ENCODE data around the gene STPG2. TPM values are rescaled to one million over a fixed set of nuclear protein-coding genes. Genes with fewer than 3 reads are reported as not detected.

STPG2 gene
- total and polyA plus RNA-seq, 2 of the 4 experiments (the other 2 are of a cell fraction): not detected

DNA sequence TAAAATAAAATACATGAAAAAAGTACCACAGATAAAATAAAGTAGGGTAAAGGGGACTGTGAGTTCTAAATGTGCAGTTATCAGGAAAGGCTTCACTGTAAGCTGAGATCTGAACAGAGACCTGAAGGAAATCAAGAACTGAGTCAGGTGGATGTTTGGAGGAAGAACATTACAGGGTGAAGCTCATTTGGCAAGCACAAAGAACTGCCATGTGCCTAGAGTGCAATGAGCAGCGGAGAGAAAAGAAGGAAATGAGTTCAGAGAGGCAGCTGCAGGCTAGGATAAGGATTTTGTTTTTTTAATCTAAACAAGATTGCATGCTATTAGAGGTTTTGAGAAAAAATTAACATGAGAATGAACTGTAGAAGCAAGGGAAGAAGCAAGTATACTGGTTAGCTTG lies 373.1 kb downstream of the STPG2 start:
- 43% methylated on average over 1 of the region's 1 CpG; no CpG with 5 or more reads in 1 of the 2 experiments for whole genome bisulfite sequencing, 2 experiments (ENCODE audit: extremely low coverage in 2 of 2, insufficient read length in 1 of 2)
- CTCF ChIA-PET: no interaction called here
- BruUV-seq (replicated peaks): no TSS peak

More for the DNA sequence above, 373.1 kb downstream of the STPG2 start:
- no peak overlapping the region for H4K91ac ChIP-seq (ENCODE audit: insufficient read depth, low read depth, low read length)
- no peaks in the 10 kb centered on the region for H3K27me3 ChIP-seq (ENCODE audit: control insufficient read depth, insufficient read depth, low read length)
- dilution Hi-C loops (cut with HindIII; ENCODE audit: low sequenced_read_pairs, unreplicated experiment): no loop called here
- H2AK5ac ChIP-seq (ENCODE audit: low read depth, low read length): no peak overlapping the region
- peaks cover 19% of the 10 kb centered on the region for H3K9me3 ChIP-seq (ENCODE audit: control insufficient read depth, insufficient read depth, low read length)
- no peaks in the 10 kb centered on the region for H3K79me1 ChIP-seq (ENCODE audit: low read depth in 1 of 2, low read length in 2 of 2)
- H2AK9ac ChIP-seq (replicated peaks; ENCODE audit: low read depth, low read length, poor library complexity): no peak overlapping the region
- no peak overlapping the region for H4K8ac ChIP-seq (ENCODE audit: low read depth in 2 of 2, low read length in 2 of 2)
- H3K18ac ChIP-seq (ENCODE audit: low read depth, low read length): no peak overlapping the region
- no peak overlapping the region for H3K4me3 ChIP-seq (ENCODE audit: insufficient read depth, low read depth, low read length)
- no peak overlapping the region for H3K4me2 ChIP-seq (ENCODE audit: low read depth, low read length)
- POLR2A ChIA-PET (ENCODE audit: unreplicated experiment): no interaction called here
- H4K5ac ChIP-seq (ENCODE audit: low read depth, low read length): no peak overlapping the region
- H3K36me3 ChIP-seq (ENCODE audit: control insufficient read depth, insufficient read depth, low read length): no peaks in the 10 kb centered on the region
- H3K56ac ChIP-seq (ENCODE audit: extremely low read depth, insufficient read depth, low read length): no peak overlapping the region
- TF ChIP-seq CHD1 (IDR thresholded peaks at IDR 0.05; ENCODE audit: low read depth, low read length) (no peak), CEBPB (IDR thresholded peaks at IDR 0.05; ENCODE audit: low read depth, low read length) (no peak), FOS (IDR thresholded peaks at IDR 0.05; ENCODE audit: low read depth, low read length) (no peak), RFX5 (IDR thresholded peaks at IDR 0.05; ENCODE audit: low read depth, low read length) (no peak), SMC3 (IDR thresholded peaks at IDR 0.05; ENCODE audit: low read depth, low read length) (no peak), POLR2A (IDR thresholded peaks at IDR 0.05; ENCODE audit: low read depth, low read length) (no peak), MAZ (IDR thresholded peaks at IDR 0.05; ENCODE audit: borderline replicate concordance, low read depth, low read length) (no peak), NFE2L2 (IDR thresholded peaks at IDR 0.05; ENCODE audit: low read depth, low read length) (no peak), RAD21 (IDR thresholded peaks at IDR 0.05; ENCODE audit: low read length) (no peak), MXI1 (IDR thresholded peaks at IDR 0.05; ENCODE audit: borderline replicate concordance, low read depth, low read length) (no peak), MAFK (IDR thresholded peaks at IDR 0.05; ENCODE audit: low read depth, low read length) (no peak)
- TF ChIP-seq, protein P1, sequence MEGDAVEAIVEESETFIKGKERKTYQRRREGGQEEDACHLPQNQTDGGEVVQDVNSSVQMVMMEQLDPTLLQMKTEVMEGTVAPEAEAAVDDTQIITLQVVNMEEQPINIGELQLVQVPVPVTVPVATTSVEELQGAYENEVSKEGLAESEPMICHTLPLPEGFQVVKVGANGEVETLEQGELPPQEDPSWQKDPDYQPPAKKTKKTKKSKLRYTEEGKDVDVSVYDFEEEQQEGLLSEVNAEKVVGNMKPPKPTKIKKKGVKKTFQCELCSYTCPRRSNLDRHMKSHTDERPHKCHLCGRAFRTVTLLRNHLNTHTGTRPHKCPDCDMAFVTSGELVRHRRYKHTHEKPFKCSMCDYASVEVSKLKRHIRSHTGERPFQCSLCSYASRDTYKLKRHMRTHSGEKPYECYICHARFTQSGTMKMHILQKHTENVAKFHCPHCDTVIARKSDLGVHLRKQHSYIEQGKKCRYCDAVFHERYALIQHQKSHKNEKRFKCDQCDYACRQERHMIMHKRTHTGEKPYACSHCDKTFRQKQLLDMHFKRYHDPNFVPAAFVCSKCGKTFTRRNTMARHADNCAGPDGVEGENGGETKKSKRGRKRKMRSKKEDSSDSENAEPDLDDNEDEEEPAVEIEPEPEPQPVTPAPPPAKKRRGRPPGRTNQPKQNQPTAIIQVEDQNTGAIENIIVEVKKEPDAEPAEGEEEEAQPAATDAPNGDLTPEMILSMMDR (conservative IDR thresholded peaks at IDR 0.05; ENCODE audit: low read depth, low read length): no peak
- TF ChIP-seq, protein P2, sequence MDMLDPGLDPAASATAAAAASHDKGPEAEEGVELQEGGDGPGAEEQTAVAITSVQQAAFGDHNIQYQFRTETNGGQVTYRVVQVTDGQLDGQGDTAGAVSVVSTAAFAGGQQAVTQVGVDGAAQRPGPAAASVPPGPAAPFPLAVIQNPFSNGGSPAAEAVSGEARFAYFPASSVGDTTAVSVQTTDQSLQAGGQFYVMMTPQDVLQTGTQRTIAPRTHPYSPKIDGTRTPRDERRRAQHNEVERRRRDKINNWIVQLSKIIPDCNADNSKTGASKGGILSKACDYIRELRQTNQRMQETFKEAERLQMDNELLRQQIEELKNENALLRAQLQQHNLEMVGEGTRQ (IDR thresholded peaks at IDR 0.05; ENCODE audit: low read depth, low read length): no peak
- TF ChIP-seq, protein P3, sequence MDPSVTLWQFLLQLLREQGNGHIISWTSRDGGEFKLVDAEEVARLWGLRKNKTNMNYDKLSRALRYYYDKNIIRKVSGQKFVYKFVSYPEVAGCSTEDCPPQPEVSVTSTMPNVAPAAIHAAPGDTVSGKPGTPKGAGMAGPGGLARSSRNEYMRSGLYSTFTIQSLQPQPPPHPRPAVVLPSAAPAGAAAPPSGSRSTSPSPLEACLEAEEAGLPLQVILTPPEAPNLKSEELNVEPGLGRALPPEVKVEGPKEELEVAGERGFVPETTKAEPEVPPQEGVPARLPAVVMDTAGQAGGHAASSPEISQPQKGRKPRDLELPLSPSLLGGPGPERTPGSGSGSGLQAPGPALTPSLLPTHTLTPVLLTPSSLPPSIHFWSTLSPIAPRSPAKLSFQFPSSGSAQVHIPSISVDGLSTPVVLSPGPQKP (IDR thresholded peaks at IDR 0.05; ENCODE audit: borderline replicate concordance, low read depth, low read length): no peak
- no peak for ATAC-seq (ENCODE audit: low read depth)
- no peak overlapping the region for H3K27ac ChIP-seq (ENCODE audit: insufficient read depth, low read length)
- no peak overlapping the region for H2BK20ac ChIP-seq (ENCODE audit: low read depth, low read length)
- H3K23ac ChIP-seq (ENCODE audit: low read depth, low read length): no peak overlapping the region
- H4K20me1 ChIP-seq (ENCODE audit: insufficient read depth, low read length): no peaks in the 10 kb centered on the region
- no peaks in the 10 kb centered on the region for H3K4me1 ChIP-seq (ENCODE audit: control insufficient read depth, insufficient read depth, low read length)
- H2AFZ ChIP-seq (replicated peaks; ENCODE audit: low read length, poor library complexity): no peak overlapping the region
- DNase-seq: no peak
- intact Hi-C loops (cut with micrococcal nuclease): no loop called here
- H3K4ac ChIP-seq (ENCODE audit: low read depth, low read length): no peak overlapping the region
- no peak overlapping the region for H3K14ac ChIP-seq (replicated peaks; ENCODE audit: low read depth, low read length)
- H2BK5ac ChIP-seq (ENCODE audit: low read depth, low read length, poor library complexity, severe bottlenecking): no peak overlapping the region
- H3K9me1 ChIP-seq (ENCODE audit: insufficient read depth, low read length): no peaks in the 10 kb centered on the region
- no peak overlapping the region for H2BK120ac ChIP-seq (ENCODE audit: low read depth, low read length)
- in situ Hi-C loops (cut with MboI; ENCODE audit: low sequenced_read_pairs): no loop called here
- H2BK15ac ChIP-seq (ENCODE audit: low read depth, low read length): no peak overlapping the region
- H3K9ac ChIP-seq (ENCODE audit: low read depth, low read length): no peak overlapping the region
